Measurements from ENCODE around the gene ANO1.
"Not testable (repeated sequence)": the region's sequence is repeated elsewhere in the genome, so short reads cannot be mapped to it uniquely, and the experiment has no call there.

The ANO1 gene

DNA sequence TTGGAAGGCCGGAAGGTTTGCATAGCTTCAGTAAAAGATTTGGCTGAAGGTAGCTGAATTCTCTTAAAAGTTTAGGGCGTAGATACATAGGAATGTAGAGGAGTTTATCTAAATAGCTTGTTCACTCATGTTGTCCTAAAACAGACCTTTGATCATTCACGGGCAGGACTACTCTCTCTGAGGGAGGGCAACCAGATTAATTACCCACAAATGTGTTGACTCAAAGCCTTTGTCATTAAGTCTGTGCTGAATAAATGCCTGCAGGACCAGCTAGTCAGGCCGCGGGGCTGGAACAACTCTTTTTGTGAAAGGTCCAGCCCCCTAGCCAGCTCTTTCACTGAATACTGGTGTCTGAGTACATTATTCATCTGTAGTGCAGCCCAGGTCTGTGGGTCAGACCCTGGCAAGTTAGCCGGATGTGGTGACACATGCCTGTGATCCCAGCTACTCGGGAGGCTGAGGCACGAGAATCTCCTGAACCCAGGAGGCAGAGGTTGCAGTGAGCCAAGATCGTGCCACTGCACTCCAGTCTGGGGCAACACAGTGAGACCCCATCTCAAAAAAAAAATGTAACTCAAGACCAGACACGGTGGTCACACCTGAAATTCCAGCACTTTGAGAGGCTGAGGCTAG is 122.2 kb downstream of the ANO1 start:
- DNase-seq, result no peak

GRCh38 chr11:70201047-70201446 is 122.9 kb downstream of the ANO1 start:
- not testable (repeated sequence) for DNase-seq

DNA sequence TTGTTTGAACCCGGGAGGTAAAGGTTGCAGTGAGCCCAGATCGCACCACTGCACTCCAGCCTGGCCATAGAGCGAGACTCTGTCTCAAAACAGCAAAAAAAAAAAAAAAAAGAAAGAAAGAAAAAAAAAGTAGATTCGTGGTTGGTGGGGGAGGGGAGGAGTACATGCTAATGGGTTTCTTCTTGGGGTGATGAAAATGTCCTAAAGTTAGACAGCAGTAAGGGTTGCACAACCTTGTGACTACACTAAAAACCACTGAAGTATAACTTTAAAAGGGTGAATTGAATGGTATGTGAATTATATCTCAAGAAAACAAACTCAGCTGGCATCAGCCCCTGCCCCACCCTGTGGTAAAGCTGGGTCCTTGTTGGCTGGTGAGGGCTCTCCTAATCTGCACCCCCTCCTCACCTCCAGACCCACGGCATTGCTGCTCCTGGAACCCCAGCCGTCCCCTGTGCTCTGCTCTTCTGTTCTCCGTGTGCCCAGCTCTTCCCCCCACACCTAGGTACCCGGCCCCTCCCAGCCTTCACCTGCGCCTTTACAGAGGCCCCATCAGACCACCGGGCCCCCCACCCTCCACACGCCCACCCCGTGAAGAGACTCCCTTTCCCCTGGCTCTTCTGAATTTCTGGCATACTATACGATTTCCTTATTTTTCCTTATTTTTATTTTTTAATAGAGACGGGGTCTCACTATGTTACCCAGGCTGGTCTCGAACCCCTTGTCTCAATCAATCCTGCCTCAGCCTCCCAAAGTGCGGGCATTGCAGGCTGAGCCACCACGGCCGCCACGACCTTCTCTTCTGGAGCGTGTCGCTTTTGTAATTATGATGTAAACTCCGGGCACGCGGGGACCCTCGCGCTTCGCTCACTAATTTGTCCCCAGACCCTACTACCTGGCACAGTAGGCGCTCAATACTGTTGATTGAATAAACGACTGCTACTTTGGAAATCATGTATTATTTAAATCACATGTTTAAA is 124.1 kb downstream of the ANO1 start:
- DNase-seq, result peak; percentile 57

- peak; percentile 93 for DNase-seq
These were observed 125.0 kb downstream of the ANO1 start, which contains the start of gene FADD for GRCh38 chr11:70202920-70203750. Gene FADD (plus strand): TSS chr11:70203296. CDS start chr11:70203460, 164 bp downstream.

GRCh38 chr11:70203751-70204465 is 125.8 kb downstream of the ANO1 start:
- peak; percentile 93 for DNase-seq

DNA sequence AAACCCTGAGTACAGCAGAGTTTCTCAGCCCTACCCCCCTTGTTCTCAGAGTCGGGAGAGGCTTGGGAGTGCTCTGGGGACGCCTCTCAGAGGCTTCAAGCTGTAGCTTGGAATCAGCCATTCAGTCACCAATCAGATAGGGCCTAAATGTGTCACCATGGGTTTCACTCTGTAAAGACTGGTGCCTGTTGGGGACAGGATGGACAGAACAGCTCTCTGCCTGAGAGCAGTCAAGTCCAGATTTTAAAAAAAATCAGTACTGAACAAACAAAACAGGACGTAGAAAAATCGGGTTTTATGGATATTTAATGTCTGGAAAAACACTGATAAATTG is 126.3 kb downstream of the ANO1 start:
- no peak for DNase-seq

DNA sequence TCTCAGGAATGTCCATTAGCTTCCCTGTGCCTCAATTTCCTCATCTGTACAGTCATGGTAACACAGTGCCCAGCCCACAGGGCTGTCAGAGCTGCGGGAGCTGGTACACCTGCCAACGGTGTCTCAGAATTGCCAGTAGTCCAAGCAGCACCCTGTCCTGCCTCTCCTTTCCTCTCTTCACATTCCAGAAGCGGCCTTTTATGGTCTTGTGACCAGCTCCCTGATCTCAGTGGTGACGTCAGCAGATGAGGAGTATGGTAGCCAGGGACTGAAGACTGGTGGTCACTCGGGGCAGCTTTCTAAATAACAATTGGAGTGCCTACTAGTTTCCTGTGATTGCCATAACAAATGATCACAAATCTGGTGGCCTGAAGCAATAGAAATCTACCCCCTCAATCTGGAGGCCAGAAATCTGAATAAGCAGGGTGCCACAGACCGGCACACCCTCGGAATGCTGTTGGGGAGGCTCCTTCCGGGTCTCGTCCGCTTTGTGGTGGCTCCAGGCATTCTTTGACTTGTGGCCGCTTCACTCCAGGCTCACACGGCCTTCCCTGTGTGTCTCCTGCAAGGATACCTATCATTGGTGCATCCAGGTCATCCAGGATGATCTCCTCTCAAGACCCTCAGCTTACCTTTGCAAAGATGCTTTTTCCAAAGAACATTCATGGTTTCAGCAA is 127.1 kb downstream of the ANO1 start:
- peak; percentile 10 for DNase-seq

GRCh38 chr11:70205766-70206165 is 127.6 kb downstream of the ANO1 start:
- no peak for DNase-seq

DNA sequence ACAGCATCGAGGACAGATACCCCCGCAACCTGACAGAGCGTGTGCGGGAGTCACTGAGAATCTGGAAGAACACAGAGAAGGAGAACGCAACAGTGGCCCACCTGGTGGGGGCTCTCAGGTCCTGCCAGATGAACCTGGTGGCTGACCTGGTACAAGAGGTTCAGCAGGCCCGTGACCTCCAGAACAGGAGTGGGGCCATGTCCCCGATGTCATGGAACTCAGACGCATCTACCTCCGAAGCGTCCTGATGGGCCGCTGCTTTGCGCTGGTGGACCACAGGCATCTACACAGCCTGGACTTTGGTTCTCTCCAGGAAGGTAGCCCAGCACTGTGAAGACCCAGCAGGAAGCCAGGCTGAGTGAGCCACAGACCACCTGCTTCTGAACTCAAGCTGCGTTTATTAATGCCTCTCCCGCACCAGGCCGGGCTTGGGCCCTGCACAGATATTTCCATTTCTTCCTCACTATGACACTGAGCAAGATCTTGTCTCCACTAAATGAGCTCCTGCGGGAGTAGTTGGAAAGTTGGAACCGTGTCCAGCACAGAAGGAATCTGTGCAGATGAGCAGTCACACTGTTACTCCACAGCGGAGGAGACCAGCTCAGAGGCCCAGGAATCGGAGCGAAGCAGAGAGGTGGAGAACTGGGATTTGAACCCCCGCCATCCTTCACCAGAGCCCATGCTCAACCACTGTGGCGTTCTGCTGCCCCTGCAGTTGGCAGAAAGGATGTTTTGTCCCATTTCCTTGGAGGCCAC is 128.3 kb downstream of the ANO1 start:
- no peak for DNase-seq

DNA sequence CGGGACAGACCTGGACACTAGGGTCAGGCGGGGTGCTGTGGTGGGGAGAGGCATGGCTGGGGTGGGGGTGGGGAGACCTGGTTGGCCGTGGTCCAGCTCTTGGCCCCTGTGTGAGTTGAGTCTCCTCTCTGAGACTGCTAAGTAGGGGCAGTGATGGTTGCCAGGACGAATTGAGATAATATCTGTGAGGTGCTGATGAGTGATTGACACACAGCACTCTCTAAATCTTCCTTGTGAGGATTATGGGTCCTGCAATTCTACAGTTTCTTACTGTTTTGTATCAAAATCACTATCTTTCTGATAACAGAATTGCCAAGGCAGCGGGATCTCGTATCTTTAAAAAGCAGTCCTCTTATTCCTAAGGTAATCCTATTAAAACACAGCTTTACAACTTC is 128.9 kb downstream of the ANO1 start:
- no peak for DNase-seq

DNA sequence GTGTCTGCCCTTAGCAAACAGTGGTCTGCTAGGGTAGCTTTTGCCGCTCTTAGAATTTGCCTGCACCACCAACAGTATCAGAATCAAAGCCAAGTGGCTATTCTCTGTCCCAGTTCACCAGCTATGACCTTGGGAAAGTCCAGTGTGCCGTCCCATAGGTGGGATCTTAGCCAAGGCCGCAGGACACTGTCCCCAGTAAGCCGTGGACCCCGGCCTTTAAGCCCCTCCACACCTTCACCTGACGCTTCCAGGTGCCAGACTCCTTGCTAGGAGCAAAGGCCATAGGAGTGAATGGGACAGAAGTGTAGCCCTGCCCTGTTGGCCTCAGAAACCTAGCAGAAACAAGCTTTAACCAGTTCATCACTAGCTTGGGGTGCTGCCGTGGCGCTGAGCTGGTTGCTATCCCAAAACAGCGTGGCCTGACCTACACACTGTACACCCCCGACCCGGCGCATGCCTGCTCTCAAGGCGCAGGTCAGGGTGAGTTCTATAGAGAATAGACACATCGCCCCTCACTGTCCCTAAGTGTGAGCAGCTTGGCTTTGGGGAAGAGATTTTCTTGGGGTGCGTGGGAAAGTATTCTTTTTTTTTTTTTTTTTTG is 129.5 kb downstream of the ANO1 start:
- DNase-seq, result no peak

DNA sequence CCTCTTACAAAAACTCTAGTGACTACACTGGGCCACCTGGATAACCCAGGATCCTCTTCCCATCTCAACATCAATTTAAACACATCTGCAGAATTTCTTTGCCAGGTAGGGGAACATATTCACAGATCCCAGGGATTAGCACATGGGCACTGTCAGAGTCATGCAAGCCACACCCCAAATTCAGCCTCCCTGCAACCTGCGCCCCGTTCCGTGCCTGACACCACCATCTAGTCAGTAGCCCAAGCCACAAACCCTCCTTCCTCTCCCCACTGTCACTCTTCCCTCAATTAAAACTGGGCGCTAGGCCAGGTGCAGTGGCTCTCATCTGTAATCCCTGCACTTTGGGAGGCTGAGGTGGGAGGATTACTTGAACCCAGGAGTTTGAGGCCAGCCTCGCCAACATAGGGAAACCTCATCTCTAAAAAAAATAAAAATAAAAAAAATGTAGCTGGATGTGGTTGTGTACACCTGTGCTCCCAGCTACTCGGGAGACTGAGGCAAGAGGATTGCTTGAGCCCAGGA is 131.3 kb downstream of the ANO1 start:
- DNase-seq, result no peak

- DNase-seq, result peak; percentile 74
These were observed 132.0 kb downstream of the ANO1 start for GRCh38 chr11:70210051-70210501.

DNA sequence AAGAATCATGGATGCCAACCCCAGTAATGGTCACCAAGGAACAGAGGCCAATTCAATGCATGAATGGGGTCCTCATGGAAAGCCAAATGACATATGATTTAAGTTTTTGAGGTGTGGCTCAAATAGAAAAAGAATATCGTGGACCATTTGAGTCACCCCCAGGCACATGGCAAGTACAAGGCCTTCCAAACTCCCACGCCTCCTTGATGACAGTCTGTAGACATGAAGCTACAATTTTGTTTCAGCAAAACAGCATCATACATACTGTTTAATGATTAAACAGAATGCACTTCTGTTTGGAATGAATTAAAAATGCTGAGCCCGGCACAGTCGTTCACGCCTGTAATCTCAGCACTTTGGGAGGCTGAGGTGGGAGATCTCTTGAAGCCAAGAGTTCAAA is 132.4 kb downstream of the ANO1 start:
- peak; percentile 9 for DNase-seq

GRCh38 chr11:70212227-70212811 is 134.2 kb downstream of the ANO1 start:
- no peak for DNase-seq

DNA sequence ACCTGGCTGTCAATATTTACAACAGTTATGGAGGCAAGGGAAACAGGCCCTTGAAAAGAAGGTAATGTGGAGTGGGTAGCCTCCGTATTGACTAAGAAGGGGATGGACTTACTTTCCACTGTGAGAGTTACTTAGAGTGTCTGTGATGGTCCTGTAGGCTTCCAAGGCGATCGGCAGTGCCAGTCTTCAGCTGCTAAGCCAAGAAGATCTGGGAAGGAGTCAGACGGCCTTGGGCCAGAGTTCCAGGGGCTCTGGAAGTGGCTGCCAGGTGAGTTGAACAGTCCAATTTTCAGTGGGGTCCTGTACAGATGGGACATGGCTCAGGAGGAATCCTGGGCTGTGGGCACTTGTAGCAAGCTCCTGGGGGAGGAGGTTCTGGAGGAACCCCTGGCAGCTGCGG is 139.3 kb downstream of the ANO1 start:
- not testable (repeated sequence) for DNase-seq

DNA sequence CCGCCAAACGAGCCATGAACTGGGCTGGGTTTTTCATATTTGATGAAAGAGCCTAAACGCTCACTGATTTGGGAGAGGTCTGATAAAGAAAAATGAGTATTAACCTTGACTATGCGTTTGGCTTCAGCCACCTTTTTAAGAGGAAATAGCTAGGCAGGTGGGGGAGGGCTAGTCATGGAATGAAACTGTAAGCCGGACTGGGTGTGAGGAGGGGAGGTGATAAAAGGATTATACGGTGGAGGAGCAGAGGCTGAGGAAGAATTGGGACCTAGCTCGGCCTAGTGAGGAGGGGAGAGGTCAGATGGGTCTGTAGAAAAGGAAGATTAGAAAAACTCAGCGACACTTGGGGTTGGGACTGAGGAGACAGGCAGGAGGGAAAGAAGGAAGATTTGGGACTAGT is 140.0 kb downstream of the ANO1 start:
- DNase-seq, result not testable (repeated sequence)

GRCh38 chr11:70220136-70220535 is 142.0 kb downstream of the ANO1 start:
- DNase-seq, result no peak

- peak; percentile 35 for DNase-seq
These were observed 142.8 kb downstream of the ANO1 start for GRCh38 chr11:70220920-70221319.

- DNase-seq, result no peak
These were observed 147.6 kb downstream of the ANO1 start for GRCh38 chr11:70225681-70226177.
